ENCODE results near the gene WFDC13.

- TF ChIP-seq POLR2A (IDR thresholded peaks at IDR 0.05), result no peak
- no peak for TF ChIP-seq CTCF (IDR thresholded peaks at IDR 0.05)
Measured at GRCh38 chr20:45670139-45670538, 31.7 kb upstream of the WFDC13 start, which contains the start of gene WFDC11.
